Glutamatergic neuron (in vitro differentiated cells): Measurements from ENCODE around the gene GNG7. TPM values are rescaled to one million over a fixed set of nuclear protein-coding genes. Genes with fewer than 3 reads are reported as not detected.

Source experiments
- DNase-seq: peaks from one replicate; pipeline ENCODE4 v3.0.0; 2022
- H3K27ac Mint-ChIP-seq: one replicate; pipeline ENCODE4 v1.8.0; 2020; ENCODE audit warnings: mild to moderate bottlenecking, mixed read lengths, inconsistent platforms; ENCODE audit not compliant: unreplicated experiment
- H3K27me3 Mint-ChIP-seq: one replicate; pipeline ENCODE4 v1.8.0; 2020; ENCODE audit warnings: mild to moderate bottlenecking, moderate library complexity, mixed read lengths, inconsistent platforms; ENCODE audit not compliant: unreplicated experiment
- H3K36me3 Mint-ChIP-seq: one replicate; pipeline ENCODE4 v1.8.0; 2020; ENCODE audit warnings: mild to moderate bottlenecking, mixed read lengths, inconsistent platforms; ENCODE audit not compliant: unreplicated experiment
- H3K4me1 Mint-ChIP-seq: one replicate; pipeline ENCODE4 v1.8.0; 2020; ENCODE audit warnings: mild to moderate bottlenecking, low read depth, mixed read lengths, inconsistent platforms; ENCODE audit not compliant: unreplicated experiment
- H3K4me3 Mint-ChIP-seq: one replicate; pipeline ENCODE4 v1.8.0; 2020; ENCODE audit warnings: mild to moderate bottlenecking, mixed read lengths, inconsistent platforms; ENCODE audit not compliant: unreplicated experiment
- H3K9me3 Mint-ChIP-seq: one replicate; pipeline ENCODE4 v1.8.0; 2020; ENCODE audit warnings: mild to moderate bottlenecking, moderate library complexity, mixed read lengths, inconsistent platforms; ENCODE audit not compliant: unreplicated experiment
- total RNA-seq: library from RNA; stranded (reverse); fragmentation: NEBNext Ultra II Directional; extraction: Animal tissue kit (Norgen Biotek cat#: 25700); gene quantifications from one replicate; pipeline ENCODE4 v1.2.1, GENCODE V29; 2021; ENCODE audit not compliant: unreplicated experiment
- TF ChIP-seq, protein P1 (sequence below): fragments of 200-600 bp; sonication (generic); IDR thresholded peaks from one replicate; pipeline ENCODE4 v1.5.0; 2021; ENCODE audit not compliant: partially characterized antibody, unreplicated experiment

GNG7 gene
- total RNA-seq, 1 donor from 2014 or later, result 8.0 TPM

DNA sequence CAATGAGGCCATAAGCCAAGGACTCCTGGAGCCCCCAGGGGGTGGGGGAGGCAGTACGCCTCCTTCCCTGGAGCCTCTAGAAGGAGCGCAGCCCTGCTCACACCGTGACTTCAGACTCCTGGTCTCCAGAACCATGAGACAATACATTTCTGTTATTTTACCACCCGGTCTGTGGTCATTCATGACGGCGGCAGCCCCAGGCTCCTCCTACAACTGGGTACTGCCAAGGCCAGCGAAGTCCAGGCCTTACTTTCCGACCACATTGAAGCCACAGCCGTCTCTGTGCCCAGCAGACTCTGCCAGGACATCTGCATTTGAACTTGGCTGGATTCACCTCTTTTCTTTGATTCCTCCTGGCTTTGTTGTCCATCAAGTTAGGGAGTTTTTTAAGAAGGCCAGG lies 10.5 kb downstream of the GNG7 start:
- TF ChIP-seq, protein P1, sequence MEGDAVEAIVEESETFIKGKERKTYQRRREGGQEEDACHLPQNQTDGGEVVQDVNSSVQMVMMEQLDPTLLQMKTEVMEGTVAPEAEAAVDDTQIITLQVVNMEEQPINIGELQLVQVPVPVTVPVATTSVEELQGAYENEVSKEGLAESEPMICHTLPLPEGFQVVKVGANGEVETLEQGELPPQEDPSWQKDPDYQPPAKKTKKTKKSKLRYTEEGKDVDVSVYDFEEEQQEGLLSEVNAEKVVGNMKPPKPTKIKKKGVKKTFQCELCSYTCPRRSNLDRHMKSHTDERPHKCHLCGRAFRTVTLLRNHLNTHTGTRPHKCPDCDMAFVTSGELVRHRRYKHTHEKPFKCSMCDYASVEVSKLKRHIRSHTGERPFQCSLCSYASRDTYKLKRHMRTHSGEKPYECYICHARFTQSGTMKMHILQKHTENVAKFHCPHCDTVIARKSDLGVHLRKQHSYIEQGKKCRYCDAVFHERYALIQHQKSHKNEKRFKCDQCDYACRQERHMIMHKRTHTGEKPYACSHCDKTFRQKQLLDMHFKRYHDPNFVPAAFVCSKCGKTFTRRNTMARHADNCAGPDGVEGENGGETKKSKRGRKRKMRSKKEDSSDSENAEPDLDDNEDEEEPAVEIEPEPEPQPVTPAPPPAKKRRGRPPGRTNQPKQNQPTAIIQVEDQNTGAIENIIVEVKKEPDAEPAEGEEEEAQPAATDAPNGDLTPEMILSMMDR, result no peak
- no peaks in the 10 kb centered on the region for H3K27me3 Mint-ChIP-seq
- no peaks in the 10 kb centered on the region for H3K9me3 Mint-ChIP-seq
- H3K4me3 Mint-ChIP-seq, result no peak overlapping the region
- DNase-seq, result no peak
- H3K27ac Mint-ChIP-seq, result no peak overlapping the region
- no peaks in the 10 kb centered on the region for H3K4me1 Mint-ChIP-seq
- no peaks in the 10 kb centered on the region for H3K36me3 Mint-ChIP-seq

DNA sequence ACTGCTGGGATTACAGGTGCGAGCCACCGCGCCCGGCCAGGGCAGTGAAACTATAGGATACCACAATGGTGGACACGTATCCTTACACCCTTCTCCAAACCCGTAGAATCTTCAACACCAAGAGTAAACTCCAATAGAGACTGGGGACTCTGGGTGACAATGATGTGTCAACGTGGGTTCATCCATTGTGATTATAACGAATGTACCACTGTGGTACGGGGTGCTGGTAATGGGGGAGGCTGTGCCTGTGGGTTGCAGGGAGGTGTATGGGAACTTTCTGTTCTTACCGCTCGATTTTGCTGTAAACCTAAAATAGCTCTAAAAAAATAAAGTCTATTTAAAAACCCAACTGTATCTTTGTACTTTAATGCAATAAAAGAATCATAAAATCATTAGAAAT lies 11.6 kb downstream of the GNG7 start:
- Mint-ChIP-seq H3K27ac (no peak overlapping the region), H3K4me1 (no peaks in the 10 kb centered on the region), H3K36me3 (no peaks in the 10 kb centered on the region), H3K4me3 (no peak overlapping the region), H3K27me3 (no peaks in the 10 kb centered on the region), H3K9me3 (no peaks in the 10 kb centered on the region)
- TF ChIP-seq, protein P1, result no peak
- no peak for DNase-seq

DNA sequence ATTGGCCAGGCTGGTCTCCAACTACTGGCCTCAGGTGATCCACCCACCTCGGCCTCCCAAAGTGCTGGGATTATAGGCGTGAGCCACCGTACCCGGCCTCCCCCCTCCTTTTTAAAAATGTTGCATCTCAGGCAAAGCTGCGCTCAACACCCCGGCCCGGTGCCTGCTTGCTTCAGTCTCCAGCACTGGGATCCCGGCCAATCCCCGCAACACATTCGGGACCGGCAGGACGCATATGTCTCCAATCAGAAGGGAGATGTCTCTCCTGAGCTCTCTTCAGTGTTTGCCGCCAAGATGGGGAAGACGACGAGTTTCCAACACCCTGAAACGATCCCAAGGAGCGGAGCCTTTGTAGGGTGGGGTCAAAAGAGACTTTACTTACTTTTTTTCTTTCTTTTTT lies 16.1 kb downstream of the GNG7 start:
- Mint-ChIP-seq H3K4me3 (no peak overlapping the region), H3K4me1 (no peaks in the 10 kb centered on the region), H3K36me3 (no peaks in the 10 kb centered on the region), H3K9me3 (peaks cover 2% of the 10 kb centered on the region), H3K27me3 (peaks cover 5% of the 10 kb centered on the region), H3K27ac (no peak overlapping the region)
- TF ChIP-seq, protein P1, result no peak
- DNase-seq, result no peak

DNA sequence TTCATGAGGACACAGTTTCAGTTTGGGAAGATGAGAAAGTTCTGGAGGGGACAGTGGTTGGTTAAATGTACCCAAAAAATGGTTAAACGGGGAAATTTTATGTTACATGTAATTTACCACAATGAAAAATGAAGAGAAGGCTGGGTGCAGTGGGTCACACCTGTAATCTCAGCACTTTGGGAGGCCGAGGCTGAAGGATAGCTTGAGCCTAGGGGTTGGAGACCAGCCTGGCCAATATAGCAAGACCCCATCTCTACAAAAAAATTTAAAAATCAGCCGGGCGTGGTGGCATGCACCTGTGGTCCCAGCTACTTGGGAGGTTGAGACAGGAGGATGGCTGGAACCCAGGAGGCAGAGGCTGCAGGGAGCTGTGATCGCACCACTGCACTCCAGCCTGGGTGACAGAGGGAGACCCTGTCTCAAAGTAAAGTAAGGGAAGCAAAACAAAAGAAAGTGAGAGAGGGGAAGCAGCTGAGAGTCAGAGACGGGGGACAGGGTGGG lies 17.2 kb downstream of the GNG7 start:
- Mint-ChIP-seq H3K4me3 (no peak overlapping the region), H3K36me3 (no peaks in the 10 kb centered on the region), H3K27me3 (peaks cover 5% of the 10 kb centered on the region), H3K4me1 (no peaks in the 10 kb centered on the region), H3K9me3 (peaks cover 2% of the 10 kb centered on the region), H3K27ac (no peak overlapping the region)
- no peak for DNase-seq
- TF ChIP-seq, protein P1, result no peak

DNA sequence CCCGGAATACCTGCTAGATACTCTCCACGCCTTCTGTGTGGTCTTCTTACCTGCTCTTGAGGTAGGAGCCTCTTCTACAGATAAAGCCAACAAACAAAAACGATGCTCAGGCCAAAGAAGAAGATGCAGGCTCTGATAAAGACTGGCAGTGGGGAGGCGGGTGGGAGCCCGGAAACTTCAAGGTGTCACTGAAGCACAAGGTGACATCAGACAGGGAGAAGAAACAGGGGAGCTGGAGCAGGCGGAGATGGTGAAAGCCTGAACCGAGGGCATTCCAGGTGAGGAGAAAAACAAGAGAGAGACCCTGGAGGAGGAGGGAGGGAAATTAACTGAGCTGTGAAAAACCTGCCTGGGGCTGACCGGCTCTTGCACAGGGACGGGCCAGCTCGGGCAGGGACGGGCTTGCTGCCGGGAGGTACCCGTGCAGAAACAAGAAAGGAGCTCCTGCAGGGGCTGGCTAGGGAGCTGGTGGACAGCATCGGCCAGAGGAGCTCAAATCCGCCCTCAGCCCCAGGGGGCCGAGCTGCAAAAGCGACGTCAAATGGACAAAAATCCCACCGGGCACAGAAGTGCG lies 19.0 kb downstream of the GNG7 start:
- Mint-ChIP-seq H3K27me3 (peaks cover 5% of the 10 kb centered on the region), H3K4me3 (no peak overlapping the region), H3K27ac (no peak overlapping the region), H3K36me3 (no peaks in the 10 kb centered on the region), H3K9me3 (peaks cover 2% of the 10 kb centered on the region), H3K4me1 (no peaks in the 10 kb centered on the region)
- TF ChIP-seq, protein P1, result no peak
- no peak for DNase-seq
